Keratinocyte (primary cell): Measurements from ENCODE around the gene TMEM59L. TPM values are rescaled to one million over a fixed set of nuclear protein-coding genes. Genes with fewer than 3 reads are reported as not detected.

ENCODE experiments used
- DNase-seq: peaks from one replicate; pipeline ENCODE4 v3.0.0-alpha.2; 2011; ENCODE audit warnings: low read depth, missing footprints, low spot score
- FAIRE-seq: peaks from 2 replicates; lab custom pipeline; 2011; peaks lifted over from hg19 to GRCh38; lab: Jason Lieb, UNC
- H2AFZ ChIP-seq: 2 replicates; pipeline ENCODE4 v1.6.0; 2012; ENCODE audit warnings: low read length, control low read depth, inconsistent platforms; ENCODE audit not compliant: control insufficient read depth
- H3K27ac ChIP-seq: 2 replicates; pipeline ENCODE4 v1.5.1; 2011; ENCODE audit warnings: low read length; ENCODE audit not compliant: control insufficient read depth, insufficient read depth
- H3K27me3 ChIP-seq: 3 replicates; pipeline ENCODE4 v1.6.0; 2011; ENCODE audit warnings: low read length; ENCODE audit not compliant: control insufficient read depth, insufficient read depth; ENCODE audit errors: extremely low read depth
- H3K36me3 ChIP-seq, 2 experiments: 2 replicates in 1 of 2; 3 replicates in 1 of 2; pipeline ENCODE4 v1.5.1; 2011; ENCODE audit warnings: low read length in 2 of 2, mild to moderate bottlenecking in 1 of 2; ENCODE audit not compliant: control insufficient read depth in 2 of 2, insufficient read depth in 2 of 2; ENCODE audit errors: extremely low read depth in 1 of 2
- H3K4me1 ChIP-seq: 3 replicates; pipeline ENCODE4 v1.5.1; 2011; ENCODE audit warnings: low read length; ENCODE audit not compliant: control insufficient read depth, insufficient read depth; ENCODE audit errors: extremely low read depth
- H3K4me2 ChIP-seq: 3 replicates; pipeline ENCODE4 v1.6.0; 2011; ENCODE audit warnings: low read depth, low read length; ENCODE audit not compliant: control insufficient read depth, insufficient read depth; ENCODE audit errors: extremely low read depth
- H3K4me3 ChIP-seq, 3 experiments: fragments of 200-600 bp in 1 of 3; sonication (generic) in 1 of 3; 2 replicates in 2 of 3; 3 replicates in 1 of 3; pipeline ENCODE4 v1.5.1; 2011 to 2016; ENCODE audit warnings: low read length in 3 of 3, mild to moderate bottlenecking in 3 of 3, control low read depth in 2 of 3, inconsistent platforms in 1 of 3, low read depth in 1 of 3, mixed read lengths in 1 of 3, mixed run types in 1 of 3, moderate library complexity in 1 of 3; ENCODE audit not compliant: control insufficient read depth in 2 of 3, insufficient read depth in 2 of 3; ENCODE audit errors: extremely low read depth in 1 of 3
- H3K79me2 ChIP-seq: 2 replicates; pipeline ENCODE4 v1.6.0; 2012; ENCODE audit warnings: low read length; ENCODE audit not compliant: control insufficient read depth, insufficient read depth
- H3K9ac ChIP-seq: 3 replicates; pipeline ENCODE4 v1.6.0; 2011; ENCODE audit warnings: low read length; ENCODE audit not compliant: control insufficient read depth, insufficient read depth; ENCODE audit errors: extremely low read depth
- H3K9me1 ChIP-seq: 3 replicates; pipeline ENCODE4 v1.6.0; 2011; ENCODE audit warnings: low read length; ENCODE audit not compliant: control insufficient read depth, insufficient read depth; ENCODE audit errors: extremely low read depth
- H3K9me3 ChIP-seq: 2 replicates; pipeline ENCODE4 v1.5.1; 2012; ENCODE audit warnings: low read depth, low read length; ENCODE audit not compliant: control insufficient read depth
- H4K20me1 ChIP-seq: 3 replicates; pipeline ENCODE4 v1.6.0; 2011; ENCODE audit warnings: low read length; ENCODE audit not compliant: control insufficient read depth, insufficient read depth; ENCODE audit errors: extremely low read depth
- EZH2 ChIP-seq: IDR thresholded peaks from one replicate; pipeline ENCODE4 v1.6.1; 2012; ENCODE audit warnings: inconsistent platforms, mild to moderate bottlenecking, low read length, moderate library complexity
- dilution Hi-C: fragments of 300-500 bp; cut with MboI; formaldehyde crosslinking; loops from one replicate; pipeline ENCODE4 v1.7.0; 2020; ENCODE audit warnings: low sequenced_read_pairs; ENCODE audit not compliant: extremely low pct_ligation_motif_present
- polyA plus RNA-seq, 5 experiments: library from polyadenylated mRNA; depleted of rRNA in 3 of 5; stranded (reverse) in 3 of 5; stranded (forward) in 1 of 5; unstranded in 1 of 5; fragments of >200 nt; gene quantifications; 1 replicate in 1 of 5; 2 replicates in 3 of 5; 3 replicates in 1 of 5; pipeline versions ENCODE4 v1.2.1 to v1.2.3, GENCODE V29; 2011 to 2012; ENCODE audit warnings: missing spikeins in 2 of 5, low read depth in 1 of 5, low replicate concordance in 1 of 5
- TF ChIP-seq, protein P1 (sequence below), 3 experiments: IDR thresholded peaks in 1 of 3; conservative IDR thresholded peaks in 1 of 3; optimal IDR thresholded peaks in 1 of 3; 2 replicates in 2 of 3; 3 replicates in 1 of 3; pipeline versions ENCODE3 to v1.5.1; 2011; ENCODE audit warnings: low read length in 3 of 3, mild to moderate bottlenecking in 3 of 3, moderate library complexity in 2 of 3, control low read depth in 1 of 3, inconsistent platforms in 1 of 3; ENCODE audit not compliant: insufficient read depth in 2 of 3; ENCODE audit errors: extremely low read depth in 1 of 3

Gene TMEM59L
- polyA plus RNA-seq, 1 donor (not counting 4 experiments of a cell fraction or from before 2014, with no cell fraction given), result not detected

DNA sequence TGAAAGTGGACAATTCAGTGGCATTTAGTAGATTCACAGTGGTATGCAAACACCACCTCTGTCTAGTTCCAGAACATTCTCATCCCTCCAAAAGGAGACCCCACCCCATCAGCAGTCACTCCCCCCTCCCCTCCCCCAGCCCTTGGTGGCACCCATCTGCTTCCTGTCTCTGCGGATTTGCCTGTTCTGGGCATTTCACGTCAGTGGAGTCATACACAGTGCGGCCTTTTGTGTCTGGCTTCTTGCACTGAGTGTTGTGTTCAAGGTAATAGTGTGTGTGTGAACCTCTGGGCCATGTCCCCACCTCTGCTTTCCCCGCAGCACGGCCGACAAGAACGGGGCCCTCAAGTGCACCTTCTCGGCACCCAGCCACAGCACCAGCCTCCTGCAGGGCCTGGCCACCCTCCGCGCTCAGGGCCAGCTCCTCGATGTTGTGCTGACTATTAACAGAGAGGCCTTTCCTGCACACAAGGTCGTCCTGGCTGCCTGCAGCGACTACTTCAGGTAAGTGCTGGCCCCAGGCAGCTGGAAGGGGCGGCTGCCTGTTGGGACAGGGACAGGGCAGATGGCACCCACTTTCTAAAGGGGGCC lies 51.4 kb downstream of the TMEM59L start:
- no peak overlapping the region for H3K9ac ChIP-seq
- H4K20me1 ChIP-seq, result no peaks in the 10 kb centered on the region
- H3K79me2 ChIP-seq, result no peaks in the 10 kb centered on the region
- DNase-seq (no peak), FAIRE-seq (no peak)
- no peak overlapping the region for H3K4me2 ChIP-seq
- no peaks in the 10 kb centered on the region for H3K27me3 ChIP-seq
- no peak for TF ChIP-seq EZH2
- TF ChIP-seq, protein P1, sequence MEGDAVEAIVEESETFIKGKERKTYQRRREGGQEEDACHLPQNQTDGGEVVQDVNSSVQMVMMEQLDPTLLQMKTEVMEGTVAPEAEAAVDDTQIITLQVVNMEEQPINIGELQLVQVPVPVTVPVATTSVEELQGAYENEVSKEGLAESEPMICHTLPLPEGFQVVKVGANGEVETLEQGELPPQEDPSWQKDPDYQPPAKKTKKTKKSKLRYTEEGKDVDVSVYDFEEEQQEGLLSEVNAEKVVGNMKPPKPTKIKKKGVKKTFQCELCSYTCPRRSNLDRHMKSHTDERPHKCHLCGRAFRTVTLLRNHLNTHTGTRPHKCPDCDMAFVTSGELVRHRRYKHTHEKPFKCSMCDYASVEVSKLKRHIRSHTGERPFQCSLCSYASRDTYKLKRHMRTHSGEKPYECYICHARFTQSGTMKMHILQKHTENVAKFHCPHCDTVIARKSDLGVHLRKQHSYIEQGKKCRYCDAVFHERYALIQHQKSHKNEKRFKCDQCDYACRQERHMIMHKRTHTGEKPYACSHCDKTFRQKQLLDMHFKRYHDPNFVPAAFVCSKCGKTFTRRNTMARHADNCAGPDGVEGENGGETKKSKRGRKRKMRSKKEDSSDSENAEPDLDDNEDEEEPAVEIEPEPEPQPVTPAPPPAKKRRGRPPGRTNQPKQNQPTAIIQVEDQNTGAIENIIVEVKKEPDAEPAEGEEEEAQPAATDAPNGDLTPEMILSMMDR (optimal IDR thresholded peaks at IDR 0.05 in 1 of 3, IDR thresholded peaks at IDR 0.05 in 1 of 3, conservative IDR thresholded peaks at IDR 0.05 in 1 of 3; ENCODE audit: extremely low read depth in 1 of 3, insufficient read depth in 2 of 3, low read length in 3 of 3), result no peak
- H3K36me3 ChIP-seq, result peaks cover 0 to 6% of the 10 kb centered on the region in 2 experiments
- no peaks in the 10 kb centered on the region for H3K9me1 ChIP-seq
- dilution Hi-C loops, result no loop called here
- no peaks in the 10 kb centered on the region for H3K4me1 ChIP-seq
- no peak overlapping the region for H2AFZ ChIP-seq
- H3K9me3 ChIP-seq, result no peaks in the 10 kb centered on the region
- no peak overlapping the region for H3K4me3 ChIP-seq
- no peak overlapping the region for H3K27ac ChIP-seq

DNA sequence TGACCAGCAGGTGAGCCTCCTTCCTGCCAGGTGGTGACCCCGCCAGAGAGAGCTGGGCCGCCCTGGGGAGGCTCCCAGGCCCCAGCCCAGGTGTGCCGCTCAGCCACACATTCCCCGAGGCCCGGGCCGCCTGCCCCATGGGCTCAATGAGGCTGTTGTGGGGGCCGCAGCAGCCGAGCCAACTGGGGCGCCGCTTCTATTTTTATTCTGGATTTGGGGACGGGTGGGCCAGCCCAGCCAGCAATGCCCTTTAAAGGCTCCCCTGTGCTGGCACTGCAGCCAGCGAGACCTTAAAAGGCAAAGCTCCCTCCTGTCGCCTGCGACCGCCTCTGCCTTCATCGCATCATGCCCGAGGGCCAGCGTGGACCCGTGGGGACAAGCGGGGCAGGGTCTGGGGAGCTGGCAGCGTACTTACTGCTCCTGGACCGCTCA lies 53.1 kb downstream of the TMEM59L start:
- H3K27ac ChIP-seq, result no peak overlapping the region
- no peaks in the 10 kb centered on the region for H3K79me2 ChIP-seq

More for the DNA sequence above, 53.1 kb downstream of the TMEM59L start:
- dilution Hi-C loops, result no loop called here
- H3K9me1 ChIP-seq, result no peaks in the 10 kb centered on the region
- no peaks in the 10 kb centered on the region for H3K9me3 ChIP-seq
- no peak overlapping the region for H2AFZ ChIP-seq
- FAIRE-seq, result no peak
- H4K20me1 ChIP-seq, result no peaks in the 10 kb centered on the region
- H3K4me3 ChIP-seq, result no peak overlapping the region
- H3K27me3 ChIP-seq, result no peaks in the 10 kb centered on the region
- H3K36me3 ChIP-seq, result peaks cover 0 to 6% of the 10 kb centered on the region in 2 experiments
- H3K4me1 ChIP-seq, result no peaks in the 10 kb centered on the region
- TF ChIP-seq, protein P1 (optimal IDR thresholded peaks at IDR 0.05 in 1 of 3, IDR thresholded peaks at IDR 0.05 in 1 of 3, conservative IDR thresholded peaks at IDR 0.05 in 1 of 3; ENCODE audit: extremely low read depth in 1 of 3, insufficient read depth in 2 of 3, low read length in 3 of 3), result no peak
- no peak for TF ChIP-seq EZH2
- no peak overlapping the region for H3K4me2 ChIP-seq
- H3K9ac ChIP-seq, result no peak overlapping the region
- DNase-seq, result no peak
